BLaER1 (cell line): ENCODE measurements around the gene ILDR2.

Experiments
- H3K27ac ChIP-seq: shearing (Covaris generic); formaldehyde crosslinking; 2 replicates; pipeline ENCODE4 v1.8.1; 2022
- H3K27me3 ChIP-seq: shearing (Covaris generic); formaldehyde crosslinking; 2 replicates; pipeline ENCODE4 v1.8.1; 2022
- H3K36me3 ChIP-seq: shearing (Covaris generic); formaldehyde crosslinking; 2 replicates; pipeline ENCODE4 v1.8.1; 2022
- H3K4me1 ChIP-seq: shearing (Covaris generic); formaldehyde crosslinking; 2 replicates; pipeline ENCODE4 v1.8.1; 2022
- H3K4me2 ChIP-seq: shearing (Covaris generic); formaldehyde crosslinking; 2 replicates; pipeline ENCODE4 v1.8.1; 2022
- H3K4me3 ChIP-seq: shearing (Covaris generic); formaldehyde crosslinking; 2 replicates; pipeline ENCODE4 v1.8.1; 2022
- H3K9ac ChIP-seq: shearing (Covaris generic); formaldehyde crosslinking; 2 replicates; pipeline ENCODE4 v1.8.1; 2022
- H3K9me3 ChIP-seq: shearing (Covaris generic); formaldehyde crosslinking; 2 replicates; pipeline ENCODE4 v1.8.1; 2022
- H4K20me1 ChIP-seq: shearing (Covaris generic); formaldehyde crosslinking; 2 replicates; pipeline ENCODE4 v1.8.1; 2022
- Cebpa-rat ChIP-seq: shearing (Covaris generic); IDR thresholded peaks from 2 replicates; pipeline ENCODE4 v1.8.1; 2022

Gene ILDR2

GRCh38 chr1:166911624-166912023 is 63.7 kb downstream of the ILDR2 start:
- H3K9ac ChIP-seq: no peak overlapping the region
- no peaks in the 10 kb centered on the region for H3K27me3 ChIP-seq

GRCh38 chr1:166910396-166910994 is 64.8 kb downstream of the ILDR2 start:
- H3K4me2 ChIP-seq: no peak overlapping the region
- H4K20me1 ChIP-seq: no peaks in the 10 kb centered on the region
- no peaks in the 10 kb centered on the region for H3K27me3 ChIP-seq
- TF ChIP-seq Cebpa-rat: no peak
- no peaks in the 10 kb centered on the region for H3K36me3 ChIP-seq
- H3K27ac ChIP-seq: no peak overlapping the region
- no peak overlapping the region for H3K4me3 ChIP-seq
- no peaks in the 10 kb centered on the region for H3K4me1 ChIP-seq
- peaks cover 6% of the 10 kb centered on the region; the same call in 1 of the 2 replicates for H3K9me3 ChIP-seq
- no peak overlapping the region for H3K9ac ChIP-seq

More at GRCh38 chr1:166911624-166912023, 63.7 kb downstream of the ILDR2 start:
- Histone ChIP-seq H3K4me2 (no peak overlapping the region), H3K27ac (no peak overlapping the region), H3K4me1 (no peaks in the 10 kb centered on the region), H3K4me3 (no peak overlapping the region), H3K9me3 (peaks cover 6% of the 10 kb centered on the region; the same call in 1 of the 2 replicates), H3K36me3 (no peaks in the 10 kb centered on the region), H4K20me1 (no peaks in the 10 kb centered on the region)
- no peak for TF ChIP-seq Cebpa-rat

- H3K36me3 ChIP-seq: no peaks in the 10 kb centered on the region
- H3K9me3 ChIP-seq: peaks cover 6% of the 10 kb centered on the region; the same call in 1 of the 2 replicates
- H3K27me3 ChIP-seq: no peaks in the 10 kb centered on the region
- no peaks in the 10 kb centered on the region for H3K4me1 ChIP-seq
- no peaks in the 10 kb centered on the region for H4K20me1 ChIP-seq
- no peak for TF ChIP-seq Cebpa-rat
- H3K9ac ChIP-seq: no peak overlapping the region
- H3K4me2 ChIP-seq: no peak overlapping the region
- H3K27ac ChIP-seq: no peak overlapping the region
- H3K4me3 ChIP-seq: no peak overlapping the region
Observed at GRCh38 chr1:166908942-166909341, 66.4 kb downstream of the ILDR2 start.

GRCh38 chr1:166907763-166908162 is 67.6 kb downstream of the ILDR2 start:
- H3K36me3 ChIP-seq: no peaks in the 10 kb centered on the region
- H3K27ac ChIP-seq: no peak overlapping the region
- no peaks in the 10 kb centered on the region for H4K20me1 ChIP-seq
- no peak overlapping the region for H3K4me2 ChIP-seq
- peaks cover 6% of the 10 kb centered on the region; the same call in 1 of the 2 replicates for H3K9me3 ChIP-seq
- TF ChIP-seq Cebpa-rat: no peak
- H3K9ac ChIP-seq: no peak overlapping the region
- no peak overlapping the region for H3K4me3 ChIP-seq
- H3K27me3 ChIP-seq: no peaks in the 10 kb centered on the region
- peaks cover 9% of the 10 kb centered on the region for H3K4me1 ChIP-seq

GRCh38 chr1:166907051-166907450 is 68.3 kb downstream of the ILDR2 start:
- no peak for TF ChIP-seq Cebpa-rat
- Histone ChIP-seq H3K27me3 (no peaks in the 10 kb centered on the region), H3K9ac (no peak overlapping the region), H3K9me3 (peaks cover 6% of the 10 kb centered on the region; the same call in 1 of the 2 replicates), H3K27ac (no peak overlapping the region), H3K36me3 (no peaks in the 10 kb centered on the region), H4K20me1 (no peaks in the 10 kb centered on the region), H3K4me2 (no peak overlapping the region), H3K4me1 (peaks cover 15% of the 10 kb centered on the region), H3K4me3 (no peak overlapping the region)

- Histone ChIP-seq H3K9ac (no peak overlapping the region), H3K4me2 (no peak overlapping the region), H3K27ac (no peak overlapping the region)
Observed at GRCh38 chr1:166906647-166907046, 68.7 kb downstream of the ILDR2 start.

GRCh38 chr1:166905900-166906299 is 69.4 kb downstream of the ILDR2 start:
- H3K27me3 ChIP-seq: no peaks in the 10 kb centered on the region
- peaks cover 26% of the 10 kb centered on the region for H3K4me1 ChIP-seq
- TF ChIP-seq Cebpa-rat: no peak
- no peak overlapping the region for H3K9ac ChIP-seq
- H3K4me2 ChIP-seq: no peak overlapping the region
- H3K36me3 ChIP-seq: no peaks in the 10 kb centered on the region
- no peak overlapping the region for H3K27ac ChIP-seq
- no peak overlapping the region for H3K4me3 ChIP-seq
- H4K20me1 ChIP-seq: no peaks in the 10 kb centered on the region
- peaks cover 2% of the 10 kb centered on the region; the same call in 1 of the 2 replicates for H3K9me3 ChIP-seq

More at GRCh38 chr1:166906647-166907046, 68.7 kb downstream of the ILDR2 start:
- Histone ChIP-seq H3K9me3 (peaks cover 6% of the 10 kb centered on the region; the same call in 1 of the 2 replicates), H3K4me3 (no peak overlapping the region), H3K4me1 (peaks cover 19% of the 10 kb centered on the region), H4K20me1 (no peaks in the 10 kb centered on the region), H3K27me3 (no peaks in the 10 kb centered on the region), H3K36me3 (no peaks in the 10 kb centered on the region)
- no peak for TF ChIP-seq Cebpa-rat

GRCh38 chr1:166905136-166905535 is 70.2 kb downstream of the ILDR2 start:
- H3K4me1 ChIP-seq: peaks cover 31% of the 10 kb centered on the region
- H3K27ac ChIP-seq: no peak overlapping the region
- no peak overlapping the region for H3K4me2 ChIP-seq
- no peaks in the 10 kb centered on the region for H3K9me3 ChIP-seq
- no peak overlapping the region for H3K4me3 ChIP-seq
- TF ChIP-seq Cebpa-rat: no peak
- no peaks in the 10 kb centered on the region for H3K36me3 ChIP-seq
- H4K20me1 ChIP-seq: no peaks in the 10 kb centered on the region
- H3K27me3 ChIP-seq: no peaks in the 10 kb centered on the region
- no peak overlapping the region for H3K9ac ChIP-seq

- no peak overlapping the region for H3K27ac ChIP-seq
- no peak for TF ChIP-seq Cebpa-rat
- H3K36me3 ChIP-seq: no peaks in the 10 kb centered on the region
- H3K9me3 ChIP-seq: no peaks in the 10 kb centered on the region; the same call in 1 of the 2 replicates
- H3K4me2 ChIP-seq: peak overlapping the region; percentile 21; the same call in 1 of the 2 replicates
- H3K4me3 ChIP-seq: no peak overlapping the region
- no peak overlapping the region for H3K9ac ChIP-seq
- no peaks in the 10 kb centered on the region for H4K20me1 ChIP-seq
- peaks cover 31% of the 10 kb centered on the region for H3K4me1 ChIP-seq
- no peaks in the 10 kb centered on the region for H3K27me3 ChIP-seq
Observed at GRCh38 chr1:166903232-166903631, 72.1 kb downstream of the ILDR2 start.

- Histone ChIP-seq H3K4me1 (peaks cover 31% of the 10 kb centered on the region), H3K27me3 (no peaks in the 10 kb centered on the region), H3K9me3 (peaks cover 9% of the 10 kb centered on the region), H3K27ac (no peak overlapping the region), H3K9ac (no peak overlapping the region), H3K36me3 (no peaks in the 10 kb centered on the region), H4K20me1 (no peaks in the 10 kb centered on the region), H3K4me2 (peak overlapping the region; percentile 7; the same call in 1 of the 2 replicates), H3K4me3 (no peak overlapping the region)
- TF ChIP-seq Cebpa-rat: no peak
Observed at GRCh38 chr1:166902279-166902678, 73.1 kb downstream of the ILDR2 start.
